Measurements from ENCODE around the gene GPATCH2. TPM values are rescaled to one million over a fixed set of nuclear protein-coding genes. Genes with fewer than 3 reads are reported as not detected.

GPATCH2 gene
- total and polyA plus RNA-seq, 8 donors: 11.0 to 28.5 (median 23.3) TPM

- Histone ChIP-seq H3K36me3 (peaks cover 0 to 23% of the 10 kb centered on the region in 2 donors), H3K27me3 (no peaks in the 10 kb centered on the region), H3K4me3 (no peak overlapping the region), H3K27ac (no peak overlapping the region), H3K9me3 (no peaks in the 10 kb centered on the region), H3K4me1 (no peaks in the 10 kb centered on the region)
- intact Hi-C loops (cut with DNase I): no loop called here
- ATAC-seq: no peak
- DNase-seq: no peak
- TF ChIP-seq CTCF (IDR thresholded peaks at IDR 0.05): no peak
Measured at GRCh38 chr1:217614200-217614712, 16.6 kb downstream of the GPATCH2 start.

- DNase-seq (no peak), ATAC-seq (no peak)
- Histone ChIP-seq H3K27me3 (no peaks in the 10 kb centered on the region), H3K4me1 (no peaks in the 10 kb centered on the region), H3K4me3 (no peak overlapping the region), H3K27ac (no peak overlapping the region), H3K9me3 (no peaks in the 10 kb centered on the region), H3K36me3 (peaks cover 0 to 25% of the 10 kb centered on the region in 2 donors)
- intact Hi-C loops (cut with DNase I): no loop called here
- TF ChIP-seq CTCF (IDR thresholded peaks at IDR 0.05): no peak
Measured at GRCh38 chr1:217605390-217605789, 25.5 kb downstream of the GPATCH2 start.

- Histone ChIP-seq H3K36me3 (peaks cover 0 to 8% of the 10 kb centered on the region in 2 donors), H3K27ac (no peak overlapping the region), H3K4me3 (no peak overlapping the region), H3K9me3 (no peaks in the 10 kb centered on the region), H3K27me3 (no peaks in the 10 kb centered on the region), H3K4me1 (no peaks in the 10 kb centered on the region)
- no peak for DNase-seq
- intact Hi-C loops (cut with DNase I): no loop called here
- no peak for ATAC-seq
- TF ChIP-seq CTCF (IDR thresholded peaks at IDR 0.05): no peak
Measured at GRCh38 chr1:217602380-217602779, 28.5 kb downstream of the GPATCH2 start.

GRCh38 chr1:217599154-217599553, 31.7 kb downstream of the GPATCH2 start:
- intact Hi-C loops (cut with DNase I): no loop called here
- no peaks in the 10 kb centered on the region for H3K9me3 ChIP-seq
- no peaks in the 10 kb centered on the region for H3K4me1 ChIP-seq
- H3K36me3 ChIP-seq: peaks cover 0 to 8% of the 10 kb centered on the region in 2 donors
- no peak for ATAC-seq
- TF ChIP-seq CTCF (IDR thresholded peaks at IDR 0.05): no peak
- H3K27me3 ChIP-seq: no peaks in the 10 kb centered on the region
- DNase-seq: no peak
- H3K4me3 ChIP-seq: no peak overlapping the region
- H3K27ac ChIP-seq: no peak overlapping the region

GRCh38 chr1:217590598-217590997, 40.3 kb downstream of the GPATCH2 start:
- intact Hi-C loops (cut with DNase I): no loop called here
- no peak for ATAC-seq

More at GRCh38 chr1:217590598-217590997, 40.3 kb downstream of the GPATCH2 start:
- no peaks in the 10 kb centered on the region for H3K4me1 ChIP-seq
- peaks cover 0 to 3% of the 10 kb centered on the region in 2 donors for H3K36me3 ChIP-seq
- no peaks in the 10 kb centered on the region for H3K27me3 ChIP-seq
- no peaks in the 10 kb centered on the region for H3K9me3 ChIP-seq
- H3K27ac ChIP-seq: no peak overlapping the region
- no peak overlapping the region for H3K4me3 ChIP-seq
- DNase-seq: no peak
- no peak for TF ChIP-seq CTCF (IDR thresholded peaks at IDR 0.05)

Data from left lung (tissue), 10 donors.